Right atrium auricular region (tissue), 2 donors: ENCODE data around the gene LRR1. TPM values are rescaled to one million over a fixed set of nuclear protein-coding genes. Genes with fewer than 3 reads are reported as not detected.

ENCODE experiments used
- DNase-seq: peaks from one replicate; pipeline ENCODE4 v3.0.0-alpha.2; 2019; ENCODE audit warnings: low spot score
- H3K27ac ChIP-seq, 2 donors: fragments of 200-600 bp; sonication (generic); 1 replicate in 1 of 2; 2 replicates in 1 of 2; pipeline ENCODE4 v1.5.1; 2016 to 2019
- H3K27me3 ChIP-seq, 2 donors: fragments of 200-600 bp; sonication (generic); one replicate each; pipeline versions ENCODE4 v1.5.1 to v1.6.0; 2017 to 2019
- H3K36me3 ChIP-seq: fragments of 200-600 bp; sonication (generic); one replicate; pipeline ENCODE4 v1.5.1; 2016
- H3K4me1 ChIP-seq, 2 donors: fragments of 200-600 bp; sonication (generic); one replicate each; pipeline versions ENCODE4 v1.5.1 to v1.6.0; 2017 to 2019
- H3K4me3 ChIP-seq, 2 donors: fragments of 200-600 bp; sonication (generic); 1 replicate in 1 of 2; 2 replicates in 1 of 2; pipeline ENCODE4 v1.5.1; 2017 to 2019; ENCODE audit warnings: mild to moderate bottlenecking in 1 of 2, moderate library complexity in 1 of 2
- H3K9me3 ChIP-seq, 2 donors: fragments of 200-600 bp; sonication (generic); one replicate each; pipeline ENCODE4 v1.5.1; 2019
- CTCF ChIP-seq, 2 donors: fragments of 200-600 bp; sonication (generic); IDR thresholded peaks; one replicate each; pipeline ENCODE4 v1.5.1; 2019; ENCODE audit warnings: antibody characterized with exemption in 2 of 2
- total RNA-seq, 2 donors: library from RNA; depleted of rRNA; stranded (reverse); fragments of >200 nt; gene quantifications; one replicate each; pipeline ENCODE4 v1.1.0, GENCODE V29; 2016

The LRR1 gene
- total RNA-seq, 2 donors from 2014 or later, result 3.6 to 3.8 TPM

GRCh38 chr14:49593016-49593415 is 5.7 kb upstream of the LRR1 start:
- no peaks in the 10 kb centered on the region for H3K9me3 ChIP-seq
- no peak for DNase-seq
- TF ChIP-seq CTCF (IDR thresholded peaks at IDR 0.05), result no peak
- no peaks in the 10 kb centered on the region for H3K27me3 ChIP-seq
- H3K36me3 ChIP-seq, result no peaks in the 10 kb centered on the region
- no peak overlapping the region for H3K4me3 ChIP-seq
- H3K27ac ChIP-seq, result no peak overlapping the region
- H3K4me1 ChIP-seq, result peaks cover 0 to 25% of the 10 kb centered on the region in 2 donors

GRCh38 chr14:49594347-49595091 is 4.2 kb upstream of the LRR1 start:
- peak overlapping the region in 1 of 2 donors; percentile 9 for H3K27ac ChIP-seq

GRCh38 chr14:49598189-49598484 is 603 bp upstream of the LRR1 start:
- no peak for DNase-seq
- Histone ChIP-seq H3K27ac (peak overlapping the region; percentile 92 to 97), H3K36me3 (no peaks in the 10 kb centered on the region), H3K4me1 (peaks cover 0 to 25% of the 10 kb centered on the region in 2 donors), H3K4me3 (peak overlapping the region; percentile 74 to 82), H3K9me3 (no peaks in the 10 kb centered on the region), H3K27me3 (no peaks in the 10 kb centered on the region)
- TF ChIP-seq CTCF (IDR thresholded peaks at IDR 0.05), result no peak

More at GRCh38 chr14:49594347-49595091, 4.2 kb upstream of the LRR1 start:
- Histone ChIP-seq H3K4me3 (no peak overlapping the region), H3K36me3 (no peaks in the 10 kb centered on the region), H3K9me3 (no peaks in the 10 kb centered on the region), H3K4me1 (peaks cover 0 to 25% of the 10 kb centered on the region in 2 donors), H3K27me3 (no peaks in the 10 kb centered on the region)
- no peak for DNase-seq
- no peak for TF ChIP-seq CTCF (IDR thresholded peaks at IDR 0.05)

- H3K4me3 ChIP-seq, result no peak overlapping the region
- no peaks in the 10 kb centered on the region for H3K9me3 ChIP-seq
- no peaks in the 10 kb centered on the region for H3K27me3 ChIP-seq
- H3K4me1 ChIP-seq, result no peaks in the 10 kb centered on the region
- DNase-seq, result no peak
- no peak overlapping the region for H3K27ac ChIP-seq
- TF ChIP-seq CTCF (IDR thresholded peaks at IDR 0.05), result no peak
- no peaks in the 10 kb centered on the region for H3K36me3 ChIP-seq
Observed at GRCh38 chr14:49607583-49607982, 8.8 kb downstream of the LRR1 start.

GRCh38 chr14:49612251-49612650 is 13.5 kb downstream of the LRR1 start:
- Histone ChIP-seq H3K27ac (no peak overlapping the region), H3K9me3 (no peaks in the 10 kb centered on the region), H3K36me3 (no peaks in the 10 kb centered on the region), H3K27me3 (no peaks in the 10 kb centered on the region), H3K4me1 (no peaks in the 10 kb centered on the region), H3K4me3 (no peak overlapping the region)
- no peak for TF ChIP-seq CTCF (IDR thresholded peaks at IDR 0.05)
- DNase-seq, result no peak

GRCh38 chr14:49612671-49613070 is 13.9 kb downstream of the LRR1 start:
- Histone ChIP-seq H3K9me3 (no peaks in the 10 kb centered on the region), H3K4me1 (no peaks in the 10 kb centered on the region), H3K4me3 (no peak overlapping the region), H3K27me3 (no peaks in the 10 kb centered on the region), H3K36me3 (peaks cover 3% of the 10 kb centered on the region), H3K27ac (no peak overlapping the region)
- no peak for TF ChIP-seq CTCF (IDR thresholded peaks at IDR 0.05)
- no peak for DNase-seq
